GM23248 (cell line): ENCODE measurements around the gene ZDHHC11.
"Not testable (repeated sequence)": the region's sequence is repeated elsewhere in the genome, so short reads cannot be mapped to it uniquely, and the experiment has no call there.

ENCODE experiments used
- EZH2 ChIP-seq: fragments of 200-600 bp; sonication (generic); IDR thresholded peaks from 2 replicates; pipeline ENCODE4 v1.6.1; 2018; ENCODE audit warnings: antibody characterized with exemption, mild to moderate bottlenecking; ENCODE audit not compliant: insufficient read depth, poor library complexity, severe bottlenecking
- EZH2phosphoT487 ChIP-seq: fragments of 200-600 bp; sonication (generic); IDR thresholded peaks from 2 replicates; pipeline ENCODE4 v1.6.1; 2018; ENCODE audit warnings: antibody characterized with exemption, moderate library complexity, mild to moderate bottlenecking, low read depth; ENCODE audit not compliant: insufficient read depth

- TF ChIP-seq EZH2, EZH2phosphoT487: not testable (repeated sequence)
Measured at GRCh38 chr5:825544-825943, 25.2 kb downstream of the ZDHHC11 start.
